Stimulated activated CD4-positive, alpha-beta T cell treated with anti-CD3 and anti-CD28 coated beads, Interleukin-4, amount 100 ng/mL, for 4 hours (primary cell): ENCODE measurements around the gene DDN.

Source experiments
- DNase-seq, 2 experiments: peaks; one replicate each; pipeline ENCODE4 v3.0.0-alpha.2; 2020

Gene DDN

DNA sequence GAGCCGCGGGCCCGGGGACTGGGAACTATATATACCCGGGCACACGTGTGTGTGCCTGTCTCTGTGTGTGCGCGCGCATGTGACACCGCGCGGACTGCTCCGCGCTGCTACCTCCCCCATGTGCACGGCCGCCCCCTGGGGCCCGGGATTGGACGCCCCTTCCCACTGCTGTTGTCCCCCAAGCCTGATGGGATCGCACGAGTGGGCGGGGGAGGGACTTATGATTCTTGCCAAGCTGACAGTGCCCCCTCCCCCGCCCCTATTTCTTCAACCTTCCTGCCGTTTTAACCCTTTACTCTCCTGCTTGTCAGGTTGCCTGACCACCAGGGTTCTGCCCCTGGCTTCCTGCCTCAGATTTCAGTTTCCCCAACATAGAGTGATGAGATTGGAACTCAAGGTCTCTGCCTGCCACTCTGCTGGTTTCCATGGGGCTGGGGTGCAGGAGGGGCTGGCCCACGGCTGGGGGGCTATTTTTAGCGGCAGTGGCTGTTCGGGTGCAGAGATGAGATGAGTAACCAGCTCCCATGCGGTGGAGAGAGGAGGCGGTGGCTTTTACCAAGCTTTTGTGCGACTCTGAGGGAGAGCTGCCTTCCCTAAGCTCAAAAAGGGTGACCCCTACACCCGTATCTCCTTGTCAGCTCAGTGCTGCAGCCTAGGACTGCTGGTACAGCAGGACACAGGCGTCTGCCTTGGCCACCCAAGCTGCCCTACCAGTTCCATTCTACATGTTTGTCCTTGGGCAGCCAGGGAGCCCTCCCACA lies at the start of gene DDN:
Gene DDN (minus strand): TSS at position 5 of the 761 bp plus-strand sequence. CDS start 88 bp downstream, outside the sequence.
- DNase-seq: peak; percentile 42 to 47

- no peak for DNase-seq
Observed at GRCh38 chr12:49048953-49049352, 49.8 kb upstream of the DDN start.

DNA sequence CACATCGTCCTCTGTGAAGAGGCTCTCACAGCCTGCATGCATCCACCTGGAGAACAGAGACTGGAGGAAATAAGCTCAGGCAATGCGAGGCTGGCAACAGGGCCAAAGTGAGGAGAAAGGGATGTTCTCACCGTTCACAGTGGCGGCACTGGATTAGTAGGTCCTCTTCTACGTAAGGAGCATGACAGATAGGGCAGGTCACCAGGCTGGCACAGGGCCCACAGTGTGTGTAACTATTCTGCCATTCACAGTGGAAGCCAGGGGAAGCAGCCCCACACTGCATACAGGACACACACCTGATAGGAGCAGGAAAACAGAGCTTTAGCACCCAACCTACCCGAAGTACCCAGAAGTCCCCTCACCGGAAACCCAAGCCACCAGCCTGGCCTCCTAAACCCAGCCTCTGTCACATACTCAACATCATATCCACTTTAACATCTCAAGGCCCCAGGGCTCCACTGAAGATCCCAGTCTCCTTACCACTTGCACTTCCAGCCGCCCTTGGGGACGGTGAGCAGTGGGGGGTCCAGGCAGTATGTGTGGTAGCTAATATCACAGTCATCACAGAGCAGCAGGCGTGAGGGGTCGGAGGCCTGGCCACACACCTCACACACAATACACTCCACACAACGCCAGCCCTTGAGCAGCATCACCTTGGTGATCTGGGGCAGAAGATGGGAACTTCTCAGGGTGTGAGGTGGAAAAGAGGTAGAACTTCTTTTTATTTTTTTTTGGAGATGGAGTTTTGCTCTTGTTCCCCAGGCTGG lies 47.1 kb upstream of the DDN start:
- no peak for DNase-seq

GRCh38 chr12:49044660-49045059 lies 45.5 kb upstream of the DDN start:
- DNase-seq: no peak

GRCh38 chr12:49043856-49044258 lies 44.7 kb upstream of the DDN start:
- DNase-seq: peak; percentile 70 to 78

DNA sequence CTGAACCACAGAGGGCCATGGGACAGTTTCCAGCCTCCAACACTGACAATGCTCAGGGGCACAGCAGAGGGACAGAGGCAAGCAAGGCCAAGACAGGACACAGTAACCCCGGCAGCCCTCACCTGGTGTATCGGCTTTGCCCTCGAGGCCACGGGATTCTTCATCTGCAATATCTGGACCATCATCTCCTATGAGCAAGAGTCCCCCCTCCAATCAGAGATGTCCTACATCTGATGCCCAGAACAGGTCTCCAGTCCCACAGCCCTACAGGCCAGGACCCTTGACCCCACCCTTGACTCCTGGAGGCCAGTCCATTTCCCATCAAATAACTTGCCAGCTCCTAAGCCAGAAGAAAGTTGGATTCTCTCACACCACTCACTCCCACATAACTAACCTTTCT lies 44.1 kb upstream of the DDN start:
- DNase-seq: no peak

DNA sequence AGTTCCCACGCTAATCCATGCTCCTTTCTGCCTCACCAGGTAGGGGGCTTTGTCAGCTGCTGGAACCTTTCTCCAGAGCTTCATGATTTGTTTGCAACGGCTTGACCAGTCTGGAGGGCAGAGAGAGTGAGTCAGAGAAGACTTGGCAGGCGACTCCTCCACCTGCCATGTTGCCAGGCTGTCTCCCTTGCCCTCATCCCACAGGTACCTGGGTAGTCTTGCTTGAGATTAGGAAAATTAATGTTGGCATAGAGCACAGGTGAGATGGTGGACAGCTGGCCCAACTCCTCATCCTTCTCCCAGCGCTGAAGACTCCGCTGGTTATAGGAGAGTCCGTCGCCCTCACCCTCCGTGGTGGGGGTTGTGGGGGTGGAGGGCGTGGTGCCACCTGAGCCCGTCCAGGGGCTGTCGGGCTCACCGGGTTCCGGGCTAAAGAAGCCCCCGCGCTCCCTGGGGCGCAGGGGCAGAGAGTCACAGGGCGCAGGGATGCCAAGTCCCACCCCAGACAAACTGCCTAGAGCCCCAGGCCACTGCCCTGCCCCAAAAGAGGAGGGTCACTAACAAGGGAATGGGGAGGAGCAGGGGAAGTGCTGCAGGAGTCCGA lies 42.8 kb upstream of the DDN start:
- no peak for DNase-seq

GRCh38 chr12:49041036-49041880 lies 42.1 kb upstream of the DDN start:
- DNase-seq: no peak

DNA sequence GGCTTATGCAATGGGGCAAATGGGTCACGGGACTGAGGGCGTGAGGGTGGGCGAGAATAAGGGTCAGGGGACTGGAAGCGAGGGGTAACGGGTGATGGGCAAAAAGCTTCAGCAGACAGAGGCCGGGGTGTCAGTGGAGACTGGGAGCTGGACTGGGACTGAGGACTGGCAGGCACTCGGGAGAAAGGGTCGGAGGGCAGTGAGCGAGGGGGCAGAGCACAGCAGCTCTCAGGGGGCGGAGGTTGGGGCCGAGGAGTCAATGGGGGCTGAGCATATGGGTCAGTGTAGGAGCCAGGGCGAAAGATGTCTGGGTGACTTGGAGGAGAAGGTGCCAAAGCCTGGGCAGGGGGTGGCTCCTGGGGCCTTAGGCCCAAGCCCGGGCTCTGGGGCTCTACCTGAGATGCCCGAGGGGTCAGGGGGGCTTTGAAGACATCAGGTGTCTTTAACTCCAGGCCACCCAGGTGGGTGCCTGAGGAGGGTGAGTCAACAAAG lies 41.2 kb upstream of the DDN start:
- DNase-seq: no peak

- no peak for DNase-seq
Observed at GRCh38 chr12:49039421-49040363, 40.5 kb upstream of the DDN start.

GRCh38 chr12:49038291-49038955 lies 39.2 kb upstream of the DDN start:
- DNase-seq: no peak

DNA sequence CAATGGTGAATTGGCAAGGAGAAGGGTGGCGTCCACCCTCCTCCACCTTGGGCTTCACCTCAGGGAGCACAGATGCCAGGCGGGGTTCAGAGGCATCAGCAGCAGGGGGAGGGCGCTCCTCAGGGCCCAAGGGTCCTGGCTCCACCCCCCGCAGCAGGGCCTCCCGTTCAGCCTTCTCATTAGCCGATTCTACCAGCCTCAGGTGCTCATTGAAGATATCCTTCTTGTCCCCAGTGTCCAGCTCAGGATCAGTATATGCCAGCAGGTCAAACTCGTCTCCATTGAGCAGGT lies 38.7 kb upstream of the DDN start:
- no peak for DNase-seq

DNA sequence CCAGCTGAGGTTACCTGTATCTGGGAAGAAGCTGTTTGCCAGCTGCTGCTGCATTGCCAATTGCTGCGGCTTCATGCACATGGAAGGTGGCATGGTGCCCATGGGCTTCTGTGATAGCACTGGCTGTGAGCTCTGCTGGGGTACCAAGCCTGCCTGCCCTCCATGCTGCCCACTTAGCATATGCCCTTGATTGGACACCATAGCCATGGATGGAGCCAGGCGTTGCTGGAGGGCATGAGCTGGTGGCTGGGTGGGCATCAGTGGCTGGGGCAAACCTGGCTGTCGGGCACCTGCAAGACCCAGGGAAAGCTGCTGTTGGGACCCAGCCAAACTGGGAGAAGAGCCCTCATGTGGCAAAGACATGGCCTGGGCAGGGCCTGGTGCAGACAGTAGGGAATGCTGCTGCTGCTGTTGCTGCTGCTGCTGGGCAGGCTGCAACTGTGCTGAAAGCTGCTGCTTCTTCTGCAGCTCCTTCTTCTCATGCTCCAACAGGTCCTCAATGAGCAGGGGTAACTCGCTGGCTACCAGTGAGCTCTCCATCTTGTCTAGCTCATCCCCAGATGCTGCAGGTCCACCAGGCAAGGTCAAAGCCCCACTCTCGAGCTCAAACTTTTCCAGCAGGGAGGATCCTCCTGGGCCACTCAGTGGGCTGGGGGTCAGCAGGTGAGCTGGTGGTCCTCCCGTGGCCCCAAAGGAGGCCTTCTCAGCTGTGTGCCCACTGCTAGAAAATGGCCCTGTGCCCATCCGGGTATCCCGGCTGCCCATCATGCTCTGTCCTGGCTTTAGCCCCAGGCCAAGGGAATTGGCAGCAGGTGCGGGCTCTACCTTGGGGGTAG lies 38.2 kb upstream of the DDN start:
- DNase-seq: no peak

DNA sequence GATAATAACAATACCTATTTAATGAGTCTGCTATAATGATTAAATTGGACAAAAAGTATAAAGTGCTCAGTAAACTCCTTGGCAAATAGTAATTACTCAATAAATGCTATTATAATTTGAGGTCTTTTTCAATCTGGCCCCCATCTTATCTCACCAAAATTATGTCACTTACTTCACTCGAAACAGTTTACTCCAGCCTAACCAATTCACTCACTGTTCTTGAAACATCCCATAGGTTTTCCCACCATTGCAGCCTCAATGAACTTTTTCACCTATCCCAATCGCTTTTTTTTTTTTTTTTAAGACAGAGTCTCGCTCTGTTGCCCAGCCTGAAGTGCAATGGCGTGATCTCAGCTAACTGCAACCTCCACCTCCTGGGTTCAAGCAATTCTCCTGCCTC lies 36.9 kb upstream of the DDN start:
- DNase-seq: no peak

GRCh38 chr12:49034286-49034622 lies 35.1 kb upstream of the DDN start:
- no peak for DNase-seq

- DNase-seq: no peak
Observed at GRCh38 chr12:49033611-49034285, 34.6 kb upstream of the DDN start.

- DNase-seq: no peak
Observed at GRCh38 chr12:49032679-49033447, 33.7 kb upstream of the DDN start.

DNA sequence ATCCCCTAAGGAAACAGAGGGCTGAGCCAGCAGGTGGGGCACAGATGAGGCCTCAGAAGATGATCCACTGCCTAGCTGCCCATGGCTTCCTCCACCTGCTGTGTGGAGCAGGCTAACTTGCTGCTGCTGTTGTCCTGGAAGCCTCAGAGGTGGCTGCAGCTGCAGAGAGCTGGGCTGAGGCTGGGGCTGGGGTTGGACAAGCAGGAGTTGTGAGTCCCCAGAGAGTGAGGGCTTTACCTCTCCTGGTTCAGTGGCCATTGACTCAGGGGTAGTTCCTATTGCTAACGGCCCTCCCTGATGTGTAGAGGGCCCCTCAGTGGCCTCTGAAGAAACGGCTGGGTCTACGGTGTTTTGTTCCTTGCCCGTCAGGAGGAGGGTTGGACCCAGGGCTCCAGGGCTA lies 33.1 kb upstream of the DDN start:
- DNase-seq: no peak

- no peak for DNase-seq
Observed at GRCh38 chr12:49031573-49032161, 32.5 kb upstream of the DDN start.
